GM18498 (cell line): Measurements from ENCODE around the gene ADD3.
"Not testable (repeated sequence)": the region's sequence is repeated elsewhere in the genome, so short reads cannot be mapped to it uniquely, and the experiment has no call there.

Source experiments
- ATAC-seq: cut with Tn5 transposase; IDR thresholded peaks from one replicate; pipeline ENCODE4 v1.9.1; 2021; ENCODE audit warnings: mild to moderate bottlenecking, moderate library complexity; ENCODE audit not compliant: unreplicated experiment

ADD3 gene

DNA sequence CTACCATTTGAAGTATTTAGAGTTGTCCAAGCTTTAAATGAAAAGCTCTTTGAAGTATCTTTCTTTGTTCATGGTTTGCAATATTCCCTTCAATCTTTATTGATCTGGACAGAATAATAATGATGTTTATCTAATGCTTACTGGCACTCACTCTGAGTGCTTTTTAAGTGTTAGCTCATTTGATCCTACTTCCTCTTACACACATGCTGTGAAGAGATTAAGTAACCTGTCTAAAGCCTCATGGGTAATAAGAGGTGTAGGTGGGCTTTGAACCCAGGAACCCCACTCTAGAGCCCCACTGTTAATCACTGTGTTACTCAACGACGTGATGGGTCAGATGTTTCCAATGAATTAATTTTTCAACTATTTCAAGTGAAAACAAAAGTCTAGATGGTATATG, 31.1 kb upstream of the ADD3 start:
- no peak for ATAC-seq

DNA sequence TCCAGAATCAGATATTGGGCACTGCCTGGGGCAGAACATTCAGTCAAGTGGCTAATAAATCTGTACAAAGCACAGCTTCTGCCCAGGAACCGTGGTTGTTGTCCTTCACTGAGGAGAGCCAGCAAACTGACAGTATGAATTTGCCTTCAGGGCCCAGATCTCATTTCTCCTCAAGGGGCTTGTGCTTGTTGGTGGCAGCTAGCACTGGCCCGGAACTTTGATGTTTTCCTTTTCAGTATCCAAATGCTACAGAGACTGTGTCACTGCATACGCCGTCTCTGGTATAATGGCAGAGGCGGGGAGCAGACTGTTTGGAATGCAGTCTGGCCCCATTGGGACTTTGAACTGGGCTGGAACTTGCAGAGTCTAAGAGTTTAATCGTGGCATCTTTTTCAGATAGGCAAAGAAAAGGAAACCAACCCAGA, 30.4 kb upstream of the ADD3 start:
- ATAC-seq, result no peak

DNA sequence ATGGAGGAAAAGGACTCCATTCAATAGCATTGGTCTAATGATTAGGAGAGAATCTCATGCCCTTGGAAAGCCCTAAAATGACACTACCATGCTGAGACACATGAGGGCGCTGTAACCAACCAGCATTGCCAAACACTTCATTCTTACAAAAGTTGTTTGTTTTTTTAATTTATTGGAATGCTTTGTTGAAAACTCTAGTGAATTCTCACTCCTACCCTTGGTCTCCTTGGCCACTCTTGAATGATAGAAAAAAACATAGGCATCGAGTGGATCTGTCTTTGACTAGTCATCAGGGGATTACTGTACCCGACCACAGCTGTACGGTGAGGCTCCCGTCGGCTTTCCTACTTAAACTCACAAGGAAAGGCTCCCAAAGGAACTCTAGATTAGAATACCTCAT, 29.3 kb upstream of the ADD3 start:
- no peak for ATAC-seq

DNA sequence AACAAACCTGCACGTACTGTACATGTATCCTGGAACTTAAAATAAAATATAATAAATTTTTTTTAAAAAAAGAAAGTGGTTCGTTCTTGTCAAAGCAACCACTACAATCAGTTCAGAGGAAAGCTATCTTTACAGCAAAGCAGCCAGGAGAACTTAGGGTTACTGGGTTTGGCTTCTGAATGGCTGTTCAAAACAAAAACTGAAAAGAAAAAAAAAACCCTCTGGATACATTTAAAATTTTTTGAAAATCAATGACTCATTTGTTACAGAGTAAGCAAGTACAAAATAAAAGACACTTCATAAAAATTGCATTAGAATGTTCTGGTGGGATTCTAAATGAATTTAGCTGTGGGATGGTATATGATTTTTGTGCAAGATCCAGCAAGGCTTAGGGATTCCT, 28.6 kb upstream of the ADD3 start:
- no peak for ATAC-seq

DNA sequence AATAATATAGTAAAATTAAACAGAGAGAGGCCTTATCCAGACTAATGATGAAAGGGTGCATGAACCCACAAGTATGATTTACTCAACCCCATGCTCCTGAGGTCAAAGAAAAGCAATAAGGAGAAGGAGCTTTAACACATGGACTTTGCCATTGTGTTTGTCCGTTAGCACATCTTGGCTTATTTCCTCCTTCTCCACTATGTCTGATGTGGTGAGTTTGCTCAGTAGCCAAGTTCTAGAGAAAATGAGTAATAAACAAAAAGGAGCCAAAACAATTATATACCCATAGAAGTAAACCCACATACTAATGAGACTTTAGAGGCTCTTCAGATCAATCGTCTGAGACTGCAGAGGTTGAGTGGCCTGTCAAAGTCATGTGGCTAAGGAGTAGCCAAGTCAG, 26.1 kb upstream of the ADD3 start:
- ATAC-seq, result no peak

DNA sequence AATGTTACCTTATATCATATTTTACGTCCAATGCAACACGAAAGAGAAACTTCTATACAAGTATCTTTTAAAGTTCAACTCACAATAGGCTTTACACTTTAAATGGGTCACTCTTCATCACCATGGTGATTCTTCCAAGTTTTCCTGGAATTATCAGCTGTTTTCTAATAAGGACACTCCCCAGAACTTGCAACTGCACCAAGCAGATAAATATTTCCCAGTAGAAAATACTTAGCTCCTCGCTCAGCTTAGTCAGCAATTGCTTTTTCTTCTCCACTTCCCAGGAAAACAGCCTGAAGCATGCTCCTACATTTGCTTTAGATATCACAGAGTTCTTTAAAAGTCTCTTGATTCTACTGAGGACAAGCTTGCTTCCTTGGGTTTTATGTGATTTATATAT, 25.7 kb upstream of the ADD3 start:
- ATAC-seq, result no peak

DNA sequence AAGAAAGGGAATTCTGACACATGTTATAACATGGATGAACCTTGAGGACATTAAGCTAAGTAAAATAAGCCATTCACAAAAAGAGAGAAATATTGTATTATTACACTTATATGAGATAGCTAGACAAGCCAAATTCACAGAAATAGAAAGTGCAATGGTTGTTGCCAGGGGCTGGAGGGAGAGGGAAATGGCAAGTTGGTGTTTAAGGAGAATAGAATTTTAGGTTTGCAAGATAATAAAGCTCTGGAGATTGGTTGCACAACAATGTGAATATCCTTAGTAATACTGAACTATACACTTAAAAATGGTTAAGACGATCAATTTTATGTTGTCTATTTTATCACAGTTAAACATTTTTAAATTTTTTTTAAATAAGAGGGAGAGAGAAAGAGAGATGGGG, 25.0 kb upstream of the ADD3 start:
- no peak for ATAC-seq

DNA sequence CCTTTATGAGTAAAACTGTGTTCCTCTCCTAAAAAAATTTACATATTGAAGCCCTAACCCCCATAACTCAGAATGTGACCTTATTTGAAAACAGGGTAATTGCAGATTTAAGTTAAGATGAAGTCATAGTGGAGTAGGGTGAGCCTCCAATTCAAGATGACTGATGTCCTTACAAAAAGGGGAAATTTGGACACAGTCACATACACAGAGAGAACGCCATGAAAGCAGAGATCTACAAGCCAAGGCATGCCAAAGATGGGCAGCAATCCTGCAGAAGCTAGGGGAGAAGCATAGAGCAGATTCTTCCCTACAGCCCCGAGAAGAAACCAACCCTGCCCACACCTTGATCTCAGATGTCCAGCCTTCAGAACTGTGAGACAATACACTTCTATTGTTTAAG, 23.8 kb upstream of the ADD3 start:
- no peak for ATAC-seq

DNA sequence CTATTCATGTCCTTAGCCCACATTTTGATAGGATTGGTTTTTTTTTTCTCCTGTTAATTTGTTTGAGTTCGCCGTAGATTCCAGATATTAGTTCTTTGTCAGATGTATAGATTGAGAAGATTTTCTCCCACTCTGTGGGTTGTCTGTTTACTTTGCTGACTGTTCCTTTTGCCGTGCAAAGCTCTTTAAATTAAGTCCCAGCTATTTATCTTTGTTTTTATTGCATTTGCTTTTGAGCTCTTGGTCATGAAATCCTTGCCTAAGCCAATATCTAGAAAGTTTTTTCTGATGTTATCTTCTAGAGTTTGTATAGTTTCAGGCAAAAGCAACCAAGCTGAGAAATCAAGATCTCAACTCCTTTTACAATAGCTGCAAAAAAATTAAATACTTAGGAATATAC, 22.0 kb upstream of the ADD3 start:
- not testable (repeated sequence) for ATAC-seq

DNA sequence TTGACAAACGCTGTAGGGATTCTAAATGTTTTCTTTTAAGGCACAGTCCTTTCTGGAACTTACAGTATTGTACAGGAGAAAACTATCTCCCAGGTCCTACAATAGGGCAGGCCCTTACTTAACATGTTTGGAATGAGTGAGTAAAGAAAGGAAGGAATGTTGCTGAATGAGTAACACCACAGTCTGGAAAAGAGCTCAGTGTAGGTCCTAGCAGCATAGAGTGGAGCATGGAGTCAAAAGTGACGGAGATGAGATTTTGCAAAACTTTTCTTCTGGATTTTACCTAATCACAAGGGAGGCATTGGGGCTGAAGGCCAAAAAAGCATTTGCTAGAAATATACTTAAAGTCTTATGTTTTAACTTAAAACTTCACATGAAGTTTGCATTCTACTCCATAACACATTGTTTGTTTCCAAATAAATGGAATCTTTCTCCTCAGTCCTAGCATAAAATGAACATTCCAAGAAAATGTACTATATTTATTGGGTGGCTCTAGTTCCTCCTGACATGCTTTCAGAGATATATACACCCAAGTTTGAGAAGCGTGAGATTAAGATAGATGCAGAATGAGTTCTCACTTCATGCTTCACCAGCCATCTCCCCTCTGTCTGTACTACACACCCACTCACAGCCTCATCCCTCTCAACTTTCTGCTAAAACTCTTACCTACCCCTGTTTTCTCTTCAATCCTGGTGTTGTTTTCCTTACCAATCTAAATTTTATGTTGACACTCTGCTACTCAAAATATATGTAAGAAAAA, 20.2 kb upstream of the ADD3 start:
- no peak for ATAC-seq

DNA sequence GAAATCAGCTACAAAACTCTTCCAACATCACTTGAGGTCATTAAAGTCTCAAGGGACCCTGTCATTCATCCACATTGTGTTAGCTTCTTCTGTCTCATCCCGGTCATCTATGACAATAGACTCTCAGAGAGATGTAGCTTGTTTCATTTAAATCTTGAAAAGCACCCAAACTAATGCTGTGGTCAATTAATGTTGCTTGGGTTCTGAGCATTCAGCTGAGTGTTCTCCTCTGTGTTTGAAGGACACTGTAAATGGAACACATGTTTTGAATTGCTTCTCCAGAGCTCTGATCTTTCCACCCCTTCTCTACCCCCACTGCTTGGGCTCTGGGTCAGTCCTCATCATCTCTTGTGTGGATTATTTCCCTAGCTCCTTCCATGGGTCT, 19.6 kb upstream of the ADD3 start:
- no peak for ATAC-seq

DNA sequence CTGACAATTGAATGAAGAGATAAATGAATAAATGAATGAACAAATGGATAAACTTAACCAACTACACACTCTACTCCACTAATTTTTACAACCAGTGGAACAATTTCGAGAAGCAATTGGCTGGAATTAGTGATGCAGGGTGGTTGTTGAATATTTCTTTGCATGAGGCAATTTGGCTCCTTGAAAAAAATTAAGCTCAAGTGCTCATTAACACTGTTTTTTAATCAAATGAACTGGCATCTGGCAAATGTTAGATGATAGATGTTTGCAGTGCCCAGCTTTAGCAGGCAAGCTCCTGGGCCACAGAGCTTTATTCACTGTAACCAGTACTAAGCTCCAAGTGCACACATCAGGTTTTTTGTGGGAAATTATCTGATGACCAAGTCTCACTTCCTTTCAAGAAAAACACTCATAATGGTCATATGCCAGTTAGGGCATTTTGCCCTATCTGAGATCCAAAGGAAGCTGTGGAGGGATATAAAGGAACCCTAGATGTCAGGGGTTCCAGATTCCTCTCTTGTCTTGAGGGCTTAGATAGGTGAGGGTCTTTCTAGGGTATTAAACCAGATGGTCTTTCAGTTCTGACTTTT, 16.4 kb upstream of the ADD3 start:
- ATAC-seq, result no peak

DNA sequence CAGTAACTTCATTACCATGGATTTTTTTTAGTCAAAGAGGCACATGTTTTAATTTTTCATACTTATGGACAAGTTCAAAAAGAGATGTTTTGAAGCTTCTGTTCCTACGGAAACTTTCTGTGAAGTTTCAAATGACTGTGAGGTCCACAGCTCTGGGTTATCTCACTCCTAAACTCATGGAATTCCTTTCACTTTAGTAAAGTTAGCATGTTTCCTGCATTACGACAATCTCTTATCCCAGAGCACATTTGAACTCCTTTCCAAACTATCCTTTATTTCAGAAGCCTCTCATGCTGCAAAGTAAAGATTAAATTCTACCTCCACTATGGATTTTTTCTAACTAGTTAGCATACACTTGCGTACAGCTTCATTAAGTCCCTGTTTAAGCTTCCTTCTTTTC, 15.3 kb upstream of the ADD3 start:
- no peak for ATAC-seq

DNA sequence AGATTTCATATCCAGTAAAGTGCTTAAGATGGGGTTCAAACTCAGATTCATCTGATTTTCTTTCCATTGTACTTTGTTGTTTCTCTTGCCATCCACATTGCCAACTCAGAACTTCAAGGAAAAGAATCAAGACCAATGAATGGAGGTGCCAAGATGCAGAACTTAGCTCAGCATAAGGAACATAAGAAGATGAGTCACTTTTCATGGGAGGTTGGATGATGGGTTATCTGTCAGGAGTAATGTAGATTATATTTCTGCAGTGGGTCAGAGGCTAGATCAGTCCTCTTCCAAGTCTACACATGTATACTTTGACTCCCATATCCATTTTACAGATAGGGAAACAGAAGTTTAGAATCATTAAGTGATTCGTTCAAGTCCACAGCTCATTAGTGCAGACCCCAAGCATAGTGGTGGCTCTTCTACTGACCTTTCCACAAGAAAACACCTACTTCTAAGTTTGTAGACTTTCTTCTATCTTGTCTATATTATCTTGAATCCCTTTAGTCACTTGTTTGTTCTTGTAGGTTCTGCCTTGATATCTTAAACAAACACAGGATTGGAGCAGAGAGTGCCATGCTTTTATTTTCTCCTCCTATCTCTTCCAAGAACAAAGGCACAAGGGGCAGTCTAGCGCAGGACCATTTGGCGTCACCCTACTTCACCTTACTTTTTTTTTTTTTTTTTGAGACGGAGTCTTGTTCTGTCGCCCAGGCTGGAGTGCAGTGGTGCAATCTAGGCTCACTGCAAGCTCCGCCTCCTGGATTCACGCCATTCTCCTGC, 14.0 kb upstream of the ADD3 start:
- no peak for ATAC-seq

DNA sequence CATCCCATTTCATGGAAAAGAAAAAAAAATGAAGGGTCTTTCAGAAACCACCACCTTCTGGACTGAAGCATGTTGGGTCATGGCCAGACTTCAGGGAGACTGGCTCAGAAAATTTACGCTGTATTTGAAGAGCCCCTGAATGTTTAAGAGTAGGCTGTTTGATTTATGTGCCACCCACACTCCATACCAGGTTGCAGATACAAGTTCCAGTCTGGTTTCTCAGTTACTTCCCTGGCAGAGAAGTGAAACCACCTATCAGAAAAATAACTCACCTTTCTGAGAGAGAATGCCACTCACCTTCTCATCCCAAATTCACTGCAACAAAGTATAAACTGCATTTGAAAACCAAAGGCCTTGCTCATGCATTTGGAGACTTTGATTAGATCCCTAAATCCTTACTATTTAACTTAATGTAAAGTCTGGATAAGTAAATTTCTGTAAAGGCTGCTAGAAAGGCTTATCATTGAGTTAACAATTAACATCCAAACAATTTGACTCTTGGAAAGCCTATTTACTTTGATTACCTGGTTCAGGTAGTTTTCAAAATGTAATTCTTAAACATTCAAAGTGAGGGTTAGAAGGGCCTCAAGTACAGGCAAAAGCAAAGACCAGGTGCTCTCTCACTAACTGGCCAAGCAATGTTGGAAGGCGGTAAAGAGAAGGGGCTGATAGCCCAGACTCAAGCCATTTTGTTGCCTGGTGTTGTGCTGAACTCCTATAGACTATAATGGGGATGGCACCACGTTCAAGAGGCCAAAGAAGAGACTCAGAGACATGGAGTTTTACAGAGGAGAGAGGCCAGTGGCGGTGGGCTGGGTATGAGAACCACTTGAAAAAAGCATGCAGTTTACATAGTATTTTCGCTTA, 12.8 kb upstream of the ADD3 start:
- ATAC-seq, result no peak

DNA sequence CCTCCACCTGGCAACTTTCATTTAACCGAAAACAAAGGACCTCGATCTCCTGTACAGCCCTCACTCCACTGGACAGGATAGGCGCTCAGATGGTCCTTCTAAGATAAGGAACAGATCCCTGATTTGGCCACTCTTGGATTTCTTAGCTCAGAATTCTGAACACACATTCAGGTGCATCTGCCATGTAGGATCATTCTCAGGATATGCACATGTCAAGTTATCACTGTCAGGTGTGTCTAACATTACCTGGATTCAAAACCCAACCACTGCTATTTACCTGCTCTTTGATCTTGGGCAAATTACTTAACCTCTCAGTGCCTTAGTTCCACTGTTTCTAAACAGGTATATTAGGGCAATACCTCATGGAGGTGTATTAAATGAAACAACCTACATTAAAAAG, 12.2 kb upstream of the ADD3 start:
- ATAC-seq, result no peak

DNA sequence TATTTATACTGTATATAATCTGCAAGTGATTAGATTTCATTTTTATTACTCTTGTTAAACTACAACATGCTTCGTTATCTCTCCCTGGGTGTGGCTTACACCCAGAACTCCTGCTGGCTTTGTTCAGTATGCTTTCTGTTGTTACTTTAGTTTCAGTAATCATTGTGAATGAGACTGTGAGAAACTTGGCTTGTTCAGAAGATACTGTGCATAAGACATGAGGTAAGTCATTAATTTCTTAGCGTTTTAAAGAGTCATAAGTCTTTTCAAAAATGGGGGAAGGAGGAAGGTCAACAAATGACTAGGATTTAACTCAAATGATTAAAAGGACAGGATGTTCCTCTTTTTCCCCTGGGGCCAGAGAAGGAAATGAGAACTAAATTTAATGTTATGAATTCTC, 11.6 kb upstream of the ADD3 start:
- ATAC-seq, result peak; percentile 80

DNA sequence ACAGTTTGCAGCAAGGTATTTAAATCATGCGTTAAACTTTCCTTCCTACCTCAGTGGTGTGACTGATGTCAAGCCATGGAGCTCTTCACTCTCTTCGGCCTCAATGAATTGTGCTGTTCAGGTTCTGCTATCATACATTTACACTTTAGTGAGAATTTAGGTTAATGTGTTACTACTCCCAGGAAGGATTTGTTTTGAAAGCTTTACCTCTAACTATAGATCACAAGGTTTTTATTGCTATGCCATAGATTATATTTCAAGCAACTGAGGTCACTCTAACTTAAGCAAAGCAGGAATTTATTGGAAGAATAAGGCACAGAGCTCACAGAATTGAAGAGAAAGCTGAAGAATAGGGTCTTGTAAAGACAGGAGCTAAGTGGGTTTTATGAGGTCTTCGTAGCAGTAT, 11.0 kb upstream of the ADD3 start:
- peak; percentile 25 for ATAC-seq

DNA sequence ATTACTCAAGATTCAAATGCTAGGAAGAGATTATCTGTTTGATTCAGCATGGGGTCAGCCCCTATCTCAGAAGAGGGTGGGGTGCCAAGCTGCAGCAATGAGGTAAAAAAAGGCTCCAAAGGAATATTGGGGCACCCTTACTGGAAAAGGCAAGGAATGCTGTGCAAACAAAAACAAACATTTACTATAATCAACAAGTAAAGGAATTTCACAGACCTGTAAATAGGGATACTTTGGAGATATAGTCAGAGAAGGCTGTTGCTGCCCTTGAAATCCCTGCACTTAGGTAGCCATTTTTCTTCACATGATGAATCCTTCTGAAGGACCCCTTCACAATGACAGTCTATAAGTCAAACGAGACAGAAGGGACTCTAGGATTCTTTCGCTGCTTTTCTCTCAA, 10.6 kb upstream of the ADD3 start:
- no peak for ATAC-seq

DNA sequence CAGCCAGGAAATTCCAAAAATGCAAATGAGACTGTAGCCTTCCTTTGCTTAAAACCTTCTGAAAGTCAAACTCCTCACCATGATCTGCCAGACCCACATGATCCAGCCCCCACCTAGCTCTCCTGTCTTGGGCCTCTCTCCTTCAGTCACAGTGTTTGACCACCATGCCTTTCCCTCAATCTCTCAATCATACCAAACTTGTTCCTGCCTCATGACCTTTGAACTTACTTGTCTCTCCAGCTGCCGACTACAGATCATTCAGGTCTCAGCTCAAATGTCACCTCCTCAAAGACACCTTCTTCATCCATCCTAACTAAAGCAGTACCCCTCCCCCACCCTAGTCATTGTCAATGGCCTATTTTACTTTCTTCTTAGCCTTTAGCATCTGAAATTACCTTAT, 9.3 kb upstream of the ADD3 start:
- ATAC-seq, result no peak

DNA sequence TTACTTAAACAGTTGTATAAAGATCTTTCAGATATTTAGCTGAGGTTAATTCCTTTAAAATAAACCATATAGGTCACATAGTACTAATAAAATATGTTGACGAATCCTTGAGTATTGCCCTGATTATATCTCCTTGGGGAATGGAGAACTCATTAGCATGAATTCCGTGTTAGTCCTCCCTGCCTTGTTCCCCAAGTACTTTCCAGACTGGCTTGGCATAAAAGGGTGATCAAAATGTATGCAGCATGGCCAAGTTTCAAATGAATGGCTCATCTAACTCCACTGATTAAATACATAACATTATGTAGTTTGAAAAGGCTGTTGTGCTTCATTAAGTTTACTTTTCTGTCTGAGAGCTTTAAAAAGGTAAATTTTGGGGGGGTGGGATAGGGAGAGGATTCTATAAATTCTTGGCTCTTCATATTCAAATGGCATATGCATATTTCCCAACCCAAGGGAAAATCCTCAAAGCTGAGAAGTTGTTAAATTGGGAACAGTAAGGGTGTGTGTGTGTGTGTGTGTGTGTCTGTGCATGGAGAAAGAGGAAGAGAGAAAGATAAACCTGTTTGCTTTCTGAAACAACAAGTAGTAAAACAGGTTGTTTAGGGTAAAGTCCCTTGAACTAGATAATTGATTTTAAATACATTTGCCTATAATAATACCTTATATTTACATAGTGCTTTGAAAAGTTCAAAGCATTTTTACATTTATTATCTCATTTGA, 4.8 kb upstream of the ADD3 start:
- ATAC-seq, result no peak
